ENCODE measurements around the gene SRGAP2C. TPM values are rescaled to one million over a fixed set of nuclear protein-coding genes. Genes with fewer than 3 reads are reported as not detected.
"Not testable (repeated sequence)": the region's sequence is repeated elsewhere in the genome, so short reads cannot be mapped to it uniquely, and the experiment has no call there.

Gene SRGAP2C
- total RNA-seq, 4 donors from 2014 or later: 7.8 to 22.7 (median 11.6) TPM

- H3K27ac ChIP-seq; H3K27me3 ChIP-seq; intact Hi-C loops (cut with DNase I); DNase-seq; H3K36me3 ChIP-seq; H3K9me3 ChIP-seq; H3K4me3 ChIP-seq (replicated peaks in 1 of 3); H3K4me1 ChIP-seq: not testable (repeated sequence)
- WGBS, 2 donors: no CpG with 5 or more reads among the region's 3 CpGs
Measured at GRCh38 chr1:121344355-121344754, 159.6 kb downstream of the SRGAP2C start.

GRCh38 chr1:121346654-121347053 is 161.9 kb downstream of the SRGAP2C start:
- DNase-seq; intact Hi-C loops (cut with DNase I); H3K27me3 ChIP-seq; H3K9me3 ChIP-seq; H3K4me1 ChIP-seq; H3K36me3 ChIP-seq; H3K4me3 ChIP-seq (replicated peaks in 1 of 3); H3K27ac ChIP-seq: not testable (repeated sequence)
- WGBS, 2 donors: 93 to 100% methylated on average over 2 of the region's 3 CpGs

- H3K9me3 ChIP-seq; H3K27me3 ChIP-seq; H3K27ac ChIP-seq; DNase-seq; H3K4me3 ChIP-seq (replicated peaks in 1 of 3); intact Hi-C loops (cut with DNase I); H3K4me1 ChIP-seq; H3K36me3 ChIP-seq: not testable (repeated sequence)
- WGBS, 2 donors: 81 to 88% methylated on average over 1 to 3 of the region's 5 CpGs
Measured at GRCh38 chr1:121347476-121347875, 162.7 kb downstream of the SRGAP2C start.

- DNase-seq; H3K27me3 ChIP-seq; H3K9me3 ChIP-seq; H3K4me1 ChIP-seq; H3K4me3 ChIP-seq (replicated peaks in 1 of 3); H3K36me3 ChIP-seq; intact Hi-C loops (cut with DNase I); H3K27ac ChIP-seq: not testable (repeated sequence)
- WGBS, 2 donors: no CpG with 5 or more reads among the region's 1 CpG
Measured at GRCh38 chr1:121348115-121348514, 163.3 kb downstream of the SRGAP2C start.

GRCh38 chr1:121349332-121349967 is 164.7 kb downstream of the SRGAP2C start:
- DNase-seq; H3K27ac ChIP-seq; intact Hi-C loops (cut with DNase I); H3K4me1 ChIP-seq; H3K4me3 ChIP-seq (replicated peaks in 1 of 3); H3K36me3 ChIP-seq; H3K27me3 ChIP-seq; H3K9me3 ChIP-seq: not testable (repeated sequence)
- no CpG with 5 or more reads among the region's 4 CpGs for WGBS, 2 donors

- H3K4me3 ChIP-seq (replicated peaks in 1 of 3); H3K9me3 ChIP-seq; H3K27me3 ChIP-seq; H3K27ac ChIP-seq; H3K4me1 ChIP-seq; H3K36me3 ChIP-seq; DNase-seq; intact Hi-C loops (cut with DNase I): not testable (repeated sequence)
- no CpG with 5 or more reads among the region's 5 CpGs for WGBS, 2 donors
Measured at GRCh38 chr1:121355711-121356420, 171.1 kb downstream of the SRGAP2C start.

GRCh38 chr1:121356819-121357218 is 172.0 kb downstream of the SRGAP2C start:
- 75% methylated on average over 1 of the region's 2 CpGs; no CpG with 5 or more reads in 1 of the 2 donors for WGBS, 2 donors
- intact Hi-C loops (cut with DNase I); H3K27ac ChIP-seq: not testable (repeated sequence)

GRCh38 chr1:121360531-121360930 is 175.8 kb downstream of the SRGAP2C start:
- DNase-seq; H3K27me3 ChIP-seq; H3K27ac ChIP-seq; H3K4me3 ChIP-seq (replicated peaks in 1 of 3); H3K9me3 ChIP-seq; H3K4me1 ChIP-seq; H3K36me3 ChIP-seq; intact Hi-C loops (cut with DNase I): not testable (repeated sequence)
- no CpG with 5 or more reads among the region's 1 CpG for WGBS, 2 donors

More at GRCh38 chr1:121356819-121357218, 172.0 kb downstream of the SRGAP2C start:
- H3K36me3 ChIP-seq; H3K4me3 ChIP-seq (replicated peaks in 1 of 3); DNase-seq; H3K9me3 ChIP-seq; H3K27me3 ChIP-seq; H3K4me1 ChIP-seq: not testable (repeated sequence)

- H3K27me3 ChIP-seq; intact Hi-C loops (cut with DNase I); H3K36me3 ChIP-seq; DNase-seq; H3K4me1 ChIP-seq; H3K4me3 ChIP-seq (replicated peaks in 1 of 3); H3K27ac ChIP-seq; H3K9me3 ChIP-seq: not testable (repeated sequence)
- WGBS, 2 donors: 33 to 81% methylated on average over 1 of the region's 7 CpGs
Measured at GRCh38 chr1:121361451-121362233, 176.9 kb downstream of the SRGAP2C start.

GRCh38 chr1:121362234-121362883 is 177.6 kb downstream of the SRGAP2C start:
- DNase-seq; intact Hi-C loops (cut with DNase I): not testable (repeated sequence)
- WGBS, 2 donors: 69 to 72% methylated on average over 1 to 3 of the region's 4 CpGs

GRCh38 chr1:121365316-121365715 is 180.5 kb downstream of the SRGAP2C start:
- H3K4me1 ChIP-seq; intact Hi-C loops (cut with DNase I); H3K4me3 ChIP-seq (replicated peaks in 1 of 3); H3K36me3 ChIP-seq; H3K27ac ChIP-seq; DNase-seq; H3K9me3 ChIP-seq; H3K27me3 ChIP-seq: not testable (repeated sequence)
- WGBS, 2 donors: 88 to 90% methylated on average over 4 of the region's 6 CpGs

More at GRCh38 chr1:121362234-121362883, 177.6 kb downstream of the SRGAP2C start:
- H3K4me1 ChIP-seq; H3K36me3 ChIP-seq; H3K27me3 ChIP-seq; H3K9me3 ChIP-seq; H3K27ac ChIP-seq; H3K4me3 ChIP-seq (replicated peaks in 1 of 3): not testable (repeated sequence)

- H3K27ac ChIP-seq; H3K9me3 ChIP-seq; H3K27me3 ChIP-seq; DNase-seq; H3K4me1 ChIP-seq; intact Hi-C loops (cut with DNase I); H3K36me3 ChIP-seq; H3K4me3 ChIP-seq (replicated peaks in 1 of 3): not testable (repeated sequence)
- WGBS, 2 donors: 97% methylated on average over 4 of the region's 6 CpGs; no CpG with 5 or more reads in 1 of the 2 donors
Measured at GRCh38 chr1:121365723-121366122, 180.9 kb downstream of the SRGAP2C start.
